ENCODE data around the gene ABCC2.

Gene ABCC2

GRCh38 chr10:99748823-99749451, 33.5 kb upstream of the ABCC2 start:
- no peak overlapping the region for H3K4me3 ChIP-seq (ENCODE audit: low read length)
- H3K36me3 ChIP-seq (replicated peaks; ENCODE audit: low read depth, low read length): peaks cover 15% of the 10 kb centered on the region
- H2AFZ ChIP-seq (ENCODE audit: low read depth, low read length): no peak overlapping the region
- no peaks in the 10 kb centered on the region for H3K79me2 ChIP-seq (ENCODE audit: low read length)
- H3K4me2 ChIP-seq (ENCODE audit: low read length): no peak overlapping the region
- H4K20me1 ChIP-seq (ENCODE audit: insufficient read depth, low read length): no peaks in the 10 kb centered on the region
- no peaks in the 10 kb centered on the region for H3K9me3 ChIP-seq (ENCODE audit: insufficient read depth, low read length)
- no peak overlapping the region for H3K9ac ChIP-seq (ENCODE audit: low read length)
- TF ChIP-seq EZH2phosphoT487 (IDR thresholded peaks at IDR 0.05; ENCODE audit: low read depth) (no peak), CTCF (IDR thresholded peaks at IDR 0.05; ENCODE audit: low read depth, low read length) (no peak)
- no peaks in the 10 kb centered on the region for H3K4me1 ChIP-seq (ENCODE audit: low read length)
- H3K27me3 ChIP-seq (ENCODE audit: low read depth, low read length): no peaks in the 10 kb centered on the region
- H3K27ac ChIP-seq (ENCODE audit: low read length): no peak overlapping the region

- Histone ChIP-seq H3K9ac (ENCODE audit: low read length) (no peak overlapping the region), H2AFZ (ENCODE audit: low read depth, low read length) (no peak overlapping the region), H3K27me3 (ENCODE audit: low read depth, low read length) (no peaks in the 10 kb centered on the region), H3K4me1 (ENCODE audit: low read length) (no peaks in the 10 kb centered on the region), H4K20me1 (ENCODE audit: insufficient read depth, low read length) (no peaks in the 10 kb centered on the region), H3K27ac (ENCODE audit: low read length) (no peak overlapping the region), H3K79me2 (ENCODE audit: low read length) (no peaks in the 10 kb centered on the region), H3K4me3 (ENCODE audit: low read length) (no peak overlapping the region), H3K4me2 (ENCODE audit: low read length) (no peak overlapping the region), H3K36me3 (replicated peaks; ENCODE audit: low read depth, low read length) (peaks cover 22% of the 10 kb centered on the region), H3K9me3 (ENCODE audit: insufficient read depth, low read length) (no peaks in the 10 kb centered on the region)
- TF ChIP-seq CTCF (IDR thresholded peaks at IDR 0.05; ENCODE audit: low read depth, low read length) (no peak), EZH2phosphoT487 (IDR thresholded peaks at IDR 0.05; ENCODE audit: low read depth) (no peak)
Observed at GRCh38 chr10:99750641-99751040, 31.8 kb upstream of the ABCC2 start.

GRCh38 chr10:99754670-99755069, 27.8 kb upstream of the ABCC2 start:
- Histone ChIP-seq H3K36me3 (replicated peaks; ENCODE audit: low read depth, low read length) (peaks cover 30% of the 10 kb centered on the region), H3K4me1 (ENCODE audit: low read length) (no peaks in the 10 kb centered on the region)
- TF ChIP-seq EZH2phosphoT487 (IDR thresholded peaks at IDR 0.05; ENCODE audit: low read depth) (no peak), CTCF (IDR thresholded peaks at IDR 0.05; ENCODE audit: low read depth, low read length) (no peak)

GRCh38 chr10:99756159-99756558, 26.3 kb upstream of the ABCC2 start:
- Histone ChIP-seq H3K27me3 (ENCODE audit: low read depth, low read length) (no peaks in the 10 kb centered on the region), H3K27ac (ENCODE audit: low read length) (no peak overlapping the region), H3K4me3 (ENCODE audit: low read length) (no peak overlapping the region), H3K4me1 (ENCODE audit: low read length) (no peaks in the 10 kb centered on the region), H3K79me2 (ENCODE audit: low read length) (no peaks in the 10 kb centered on the region), H3K36me3 (replicated peaks; ENCODE audit: low read depth, low read length) (peaks cover 33% of the 10 kb centered on the region), H3K9ac (ENCODE audit: low read length) (no peak overlapping the region), H3K9me3 (ENCODE audit: insufficient read depth, low read length) (no peaks in the 10 kb centered on the region), H2AFZ (ENCODE audit: low read depth, low read length) (no peak overlapping the region), H3K4me2 (ENCODE audit: low read length) (no peak overlapping the region), H4K20me1 (ENCODE audit: insufficient read depth, low read length) (no peaks in the 10 kb centered on the region)
- TF ChIP-seq CTCF (IDR thresholded peaks at IDR 0.05; ENCODE audit: low read depth, low read length) (no peak), EZH2phosphoT487 (IDR thresholded peaks at IDR 0.05; ENCODE audit: low read depth) (no peak)

More at GRCh38 chr10:99754670-99755069, 27.8 kb upstream of the ABCC2 start:
- H3K9me3 ChIP-seq (ENCODE audit: insufficient read depth, low read length): no peaks in the 10 kb centered on the region
- no peaks in the 10 kb centered on the region for H3K27me3 ChIP-seq (ENCODE audit: low read depth, low read length)
- no peak overlapping the region for H3K27ac ChIP-seq (ENCODE audit: low read length)
- no peaks in the 10 kb centered on the region for H4K20me1 ChIP-seq (ENCODE audit: insufficient read depth, low read length)
- no peak overlapping the region for H3K4me2 ChIP-seq (ENCODE audit: low read length)
- no peaks in the 10 kb centered on the region for H3K79me2 ChIP-seq (ENCODE audit: low read length)
- no peak overlapping the region for H3K9ac ChIP-seq (ENCODE audit: low read length)
- no peak overlapping the region for H2AFZ ChIP-seq (ENCODE audit: low read depth, low read length)
- no peak overlapping the region for H3K4me3 ChIP-seq (ENCODE audit: low read length)

Data from OCI-LY3 (cell line).